GM10266 (cell line): ENCODE measurements around the gene CYP3A7.
"Not testable (repeated sequence)": the region's sequence is repeated elsewhere in the genome, so short reads cannot be mapped to it uniquely, and the experiment has no call there.

Source experiments
- DNase-seq: peaks from one replicate; pipeline ENCODE4 v3.0.0; 2012; ENCODE audit errors: extremely low spot score
- TF ChIP-seq, protein P1 (sequence below): IDR thresholded peaks from 2 replicates; pipeline ENCODE4 v1.5.1; 2012; ENCODE audit warnings: mild to moderate bottlenecking, low read depth; ENCODE audit not compliant: control insufficient read depth, insufficient read depth; ENCODE audit errors: missing control alignments

Gene CYP3A7

DNA sequence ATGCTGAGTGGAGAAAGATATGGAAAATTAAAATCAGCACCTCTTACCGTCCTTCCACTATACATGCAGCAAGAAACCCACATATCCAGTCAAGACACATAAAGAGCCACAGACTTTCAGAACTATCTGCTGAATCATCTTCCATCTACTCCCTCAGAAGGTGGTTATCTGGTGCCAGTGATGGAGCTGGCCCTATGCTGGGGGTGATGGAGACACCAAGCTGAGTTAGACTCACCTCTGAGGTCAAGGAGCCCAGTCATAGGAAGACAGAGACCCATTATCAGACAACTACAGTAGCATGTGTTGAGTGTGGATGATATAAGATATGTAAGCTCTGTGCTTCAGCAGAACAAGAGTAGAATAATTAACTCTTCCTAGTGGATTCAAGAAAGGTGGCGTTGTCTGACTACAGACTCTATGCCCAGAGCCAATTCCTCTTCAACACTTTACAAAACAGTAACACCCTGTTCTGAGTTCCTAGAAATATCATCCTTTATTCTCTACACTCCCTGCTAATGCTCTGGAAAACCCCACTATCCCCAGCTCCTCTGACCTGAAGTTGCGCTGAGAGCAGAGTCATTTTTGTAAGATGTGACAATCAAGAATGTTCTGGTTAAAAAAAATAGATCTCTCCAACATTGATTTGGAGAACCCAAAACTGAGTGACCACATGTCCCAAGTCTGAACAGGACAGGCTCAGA, 69.5 kb downstream of the CYP3A7 start:
- TF ChIP-seq, protein P1, sequence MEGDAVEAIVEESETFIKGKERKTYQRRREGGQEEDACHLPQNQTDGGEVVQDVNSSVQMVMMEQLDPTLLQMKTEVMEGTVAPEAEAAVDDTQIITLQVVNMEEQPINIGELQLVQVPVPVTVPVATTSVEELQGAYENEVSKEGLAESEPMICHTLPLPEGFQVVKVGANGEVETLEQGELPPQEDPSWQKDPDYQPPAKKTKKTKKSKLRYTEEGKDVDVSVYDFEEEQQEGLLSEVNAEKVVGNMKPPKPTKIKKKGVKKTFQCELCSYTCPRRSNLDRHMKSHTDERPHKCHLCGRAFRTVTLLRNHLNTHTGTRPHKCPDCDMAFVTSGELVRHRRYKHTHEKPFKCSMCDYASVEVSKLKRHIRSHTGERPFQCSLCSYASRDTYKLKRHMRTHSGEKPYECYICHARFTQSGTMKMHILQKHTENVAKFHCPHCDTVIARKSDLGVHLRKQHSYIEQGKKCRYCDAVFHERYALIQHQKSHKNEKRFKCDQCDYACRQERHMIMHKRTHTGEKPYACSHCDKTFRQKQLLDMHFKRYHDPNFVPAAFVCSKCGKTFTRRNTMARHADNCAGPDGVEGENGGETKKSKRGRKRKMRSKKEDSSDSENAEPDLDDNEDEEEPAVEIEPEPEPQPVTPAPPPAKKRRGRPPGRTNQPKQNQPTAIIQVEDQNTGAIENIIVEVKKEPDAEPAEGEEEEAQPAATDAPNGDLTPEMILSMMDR = no peak
- DNase-seq = no peak

DNA sequence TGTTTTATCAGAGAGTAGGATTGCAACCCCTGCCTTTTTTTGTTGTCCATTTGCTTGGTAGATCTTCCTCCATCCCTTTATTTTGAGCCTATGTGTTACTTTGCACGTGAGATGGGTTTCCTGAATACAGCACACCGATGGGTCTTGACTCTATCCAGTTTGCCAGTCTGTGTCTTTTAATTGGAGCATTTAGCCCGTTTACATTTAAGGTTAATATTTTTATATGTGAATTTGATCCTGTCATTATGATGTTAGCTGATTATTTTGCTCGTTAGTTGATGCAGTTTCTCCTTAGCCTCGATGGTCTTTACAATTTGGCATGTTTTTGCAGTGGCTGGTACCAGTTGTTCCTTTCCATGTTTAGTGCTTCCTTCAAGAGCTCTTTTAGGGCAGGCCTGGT, 77.1 kb downstream of the CYP3A7 start:
- not testable (repeated sequence) for DNase-seq
